SK-N-SH treated with all-trans-retinoic acid at 6 μM for 48 hours (cell line): Measurements from ENCODE around the gene EIF2B5.
"Not testable (repeated sequence)": the region's sequence is repeated elsewhere in the genome, so short reads cannot be mapped to it uniquely, and the experiment has no call there.

Source experiments
- ATAC-seq: fragments of 200-7000 bp; cut with Tn5 transposase; 3 replicates; pipeline ENCODE4 v1.9.1; 2020; ENCODE audit warnings: mild to moderate bottlenecking, moderate library complexity
- BACH2 ChIP-seq: fragments of 250-450 bp; sonication (Bioruptor Pico); IDR thresholded peaks from 2 replicates; pipeline ENCODE4 v1.9.0; 2021; ENCODE audit warnings: mild to moderate bottlenecking, borderline replicate concordance
- CSDC2 ChIP-seq: fragments of 250-450 bp; sonication (Bioruptor Pico); IDR thresholded peaks from 2 replicates; pipeline ENCODE4 v1.5.0; 2020; ENCODE audit warnings: mild to moderate bottlenecking, moderate library complexity
- ESRRG ChIP-seq: fragments of 250-450 bp; sonication (Bioruptor Pico); IDR thresholded peaks from 2 replicates; pipeline ENCODE4 v1.6.1; 2021; ENCODE audit warnings: mild to moderate bottlenecking
- OSR1 ChIP-seq: fragments of 250-450 bp; sonication (Bioruptor Pico); IDR thresholded peaks from 2 replicates; pipeline ENCODE4 v1.8.0; 2022; ENCODE audit warnings: moderate library complexity, mild to moderate bottlenecking, inconsistent platforms
- PPARA ChIP-seq: fragments of 250-450 bp; sonication (Bioruptor Pico); IDR thresholded peaks from 2 replicates; pipeline ENCODE4 v1.5.0; 2020; ENCODE audit warnings: mild to moderate bottlenecking, borderline replicate concordance
- RARB ChIP-seq: fragments of 250-450 bp; sonication (Bioruptor Pico); IDR thresholded peaks from 2 replicates; pipeline ENCODE4 v1.8.0; 2021; ENCODE audit warnings: mild to moderate bottlenecking, moderate library complexity
- TCF4 ChIP-seq: fragments of 250-450 bp; sonication (Bioruptor Pico); IDR thresholded peaks from 2 replicates; pipeline ENCODE4 v1.8.0; 2021; ENCODE audit warnings: mild to moderate bottlenecking, moderate library complexity, borderline replicate concordance
- TOX ChIP-seq: fragments of 250-450 bp; sonication (Bioruptor Pico); IDR thresholded peaks from 2 replicates; pipeline ENCODE4 v1.8.0; 2021; ENCODE audit warnings: mild to moderate bottlenecking, moderate library complexity, borderline replicate concordance
- ZC3H10 ChIP-seq: fragments of 250-450 bp; sonication (Bioruptor Pico); IDR thresholded peaks from 2 replicates; pipeline ENCODE4 v1.5.1; 2021; ENCODE audit warnings: mild to moderate bottlenecking, moderate library complexity
- ZFP30 ChIP-seq: fragments of 450-650 bp; formaldehyde crosslinking; IDR thresholded peaks from 2 replicates; pipeline ENCODE4 v1.5.0; 2022; ENCODE audit warnings: mild to moderate bottlenecking, moderate library complexity
- ZNF565 ChIP-seq: fragments of 450-650 bp; formaldehyde crosslinking; conservative IDR thresholded peaks from 2 replicates; pipeline ENCODE4 v1.5.0; 2020; ENCODE audit warnings: low read depth, mild to moderate bottlenecking, moderate library complexity
- TF ChIP-seq, protein P1 (sequence below): fragments of 250-450 bp; sonication (Bioruptor Pico); IDR thresholded peaks from 2 replicates; pipeline ENCODE4 v1.8.0; 2020; ENCODE audit warnings: mild to moderate bottlenecking, moderate library complexity, borderline replicate concordance
- TF ChIP-seq, protein P2 (sequence below): fragments of 250-450 bp; sonication (Bioruptor Pico); IDR thresholded peaks from 2 replicates; pipeline ENCODE4 v1.5.1; 2020; ENCODE audit warnings: low read depth, mild to moderate bottlenecking, moderate library complexity
- TF ChIP-seq, protein P3 (sequence below): fragments of 250-450 bp; sonication (Bioruptor Pico); IDR thresholded peaks from 2 replicates; pipeline ENCODE4 v1.5.1; 2021; ENCODE audit warnings: mild to moderate bottlenecking, moderate library complexity
- TF ChIP-seq, protein P4 (sequence below): fragments of 250-450 bp; sonication (Bioruptor Pico); IDR thresholded peaks from 2 replicates; pipeline ENCODE4 v1.8.0; 2021; ENCODE audit warnings: low read depth, mild to moderate bottlenecking, moderate library complexity, borderline replicate concordance
- TF ChIP-seq, protein P5 (sequence below): fragments of 250-450 bp; sonication (Bioruptor Pico); IDR thresholded peaks from 2 replicates; pipeline ENCODE4 v1.5.0; 2020; ENCODE audit warnings: mild to moderate bottlenecking, moderate library complexity

Gene EIF2B5

DNA sequence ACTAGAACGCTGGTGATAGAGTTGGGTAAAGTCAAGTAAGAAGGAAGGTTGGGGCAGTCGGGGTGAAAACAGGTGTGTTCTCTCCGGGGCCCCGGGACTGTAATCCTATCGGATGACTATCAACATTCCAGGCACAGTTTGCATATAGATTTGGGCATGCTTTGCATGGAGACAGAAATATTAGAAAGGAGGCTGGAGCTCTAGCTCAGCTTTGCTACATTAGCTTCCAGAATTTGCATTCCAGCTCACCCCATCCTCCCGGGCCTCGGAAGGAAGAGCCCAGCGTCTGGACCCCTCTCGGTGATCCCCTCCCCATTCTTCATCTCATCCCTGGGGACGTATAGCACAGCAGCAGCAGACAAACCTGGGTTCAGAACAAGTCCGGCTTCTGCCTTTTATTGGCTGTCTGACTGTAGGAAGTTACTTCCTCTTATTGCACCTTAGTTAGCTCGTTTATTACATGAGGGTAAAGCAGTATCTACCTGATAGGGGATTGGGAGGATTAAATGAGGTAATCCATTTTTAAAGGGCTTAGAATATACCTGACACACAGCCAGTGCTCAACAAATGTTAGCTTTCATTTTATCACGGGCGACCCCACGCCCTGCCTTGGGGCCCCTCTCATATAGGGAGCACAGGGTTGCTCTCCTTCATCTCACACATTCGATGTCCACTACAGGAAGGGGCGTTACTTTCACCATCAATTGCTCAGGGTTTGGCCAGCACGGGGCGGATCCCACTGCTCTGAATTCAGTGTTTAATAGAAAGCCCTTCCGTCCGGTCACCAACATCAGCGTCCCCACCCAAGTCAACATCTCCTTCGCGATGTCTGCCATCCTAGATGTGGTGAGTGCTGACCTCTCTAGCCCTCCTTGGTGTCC is 35.1 kb upstream of the EIF2B5 start:
- TF ChIP-seq ZNF565 (no peak), ZC3H10 (CRISPR knock-in tag) (no peak), BACH2 (CRISPR knock-in tag) (no peak), TCF4 (CRISPR knock-in tag) (no peak), CSDC2 (CRISPR knock-in tag) (no peak), RARB (CRISPR knock-in tag) (no peak), OSR1 (CRISPR knock-in tag) (no peak), ESRRG (no peak)
- TF ChIP-seq, protein P1, sequence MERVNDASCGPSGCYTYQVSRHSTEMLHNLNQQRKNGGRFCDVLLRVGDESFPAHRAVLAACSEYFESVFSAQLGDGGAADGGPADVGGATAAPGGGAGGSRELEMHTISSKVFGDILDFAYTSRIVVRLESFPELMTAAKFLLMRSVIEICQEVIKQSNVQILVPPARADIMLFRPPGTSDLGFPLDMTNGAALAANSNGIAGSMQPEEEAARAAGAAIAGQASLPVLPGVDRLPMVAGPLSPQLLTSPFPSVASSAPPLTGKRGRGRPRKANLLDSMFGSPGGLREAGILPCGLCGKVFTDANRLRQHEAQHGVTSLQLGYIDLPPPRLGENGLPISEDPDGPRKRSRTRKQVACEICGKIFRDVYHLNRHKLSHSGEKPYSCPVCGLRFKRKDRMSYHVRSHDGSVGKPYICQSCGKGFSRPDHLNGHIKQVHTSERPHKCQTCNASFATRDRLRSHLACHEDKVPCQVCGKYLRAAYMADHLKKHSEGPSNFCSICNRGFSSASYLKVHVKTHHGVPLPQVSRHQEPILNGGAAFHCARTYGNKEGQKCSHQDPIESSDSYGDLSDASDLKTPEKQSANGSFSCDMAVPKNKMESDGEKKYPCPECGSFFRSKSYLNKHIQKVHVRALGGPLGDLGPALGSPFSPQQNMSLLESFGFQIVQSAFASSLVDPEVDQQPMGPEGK (CRISPR knock-in tag): no peak
- TF ChIP-seq, protein P2, sequence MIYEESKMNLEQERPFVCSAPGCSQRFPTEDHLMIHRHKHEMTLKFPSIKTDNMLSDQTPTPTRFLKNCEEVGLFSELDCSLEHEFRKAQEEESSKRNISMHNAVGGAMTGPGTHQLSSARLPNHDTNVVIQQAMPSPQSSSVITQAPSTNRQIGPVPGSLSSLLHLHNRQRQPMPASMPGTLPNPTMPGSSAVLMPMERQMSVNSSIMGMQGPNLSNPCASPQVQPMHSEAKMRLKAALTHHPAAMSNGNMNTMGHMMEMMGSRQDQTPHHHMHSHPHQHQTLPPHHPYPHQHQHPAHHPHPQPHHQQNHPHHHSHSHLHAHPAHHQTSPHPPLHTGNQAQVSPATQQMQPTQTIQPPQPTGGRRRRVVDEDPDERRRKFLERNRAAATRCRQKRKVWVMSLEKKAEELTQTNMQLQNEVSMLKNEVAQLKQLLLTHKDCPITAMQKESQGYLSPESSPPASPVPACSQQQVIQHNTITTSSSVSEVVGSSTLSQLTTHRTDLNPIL (CRISPR knock-in tag): no peak
- TF ChIP-seq, protein P3, sequence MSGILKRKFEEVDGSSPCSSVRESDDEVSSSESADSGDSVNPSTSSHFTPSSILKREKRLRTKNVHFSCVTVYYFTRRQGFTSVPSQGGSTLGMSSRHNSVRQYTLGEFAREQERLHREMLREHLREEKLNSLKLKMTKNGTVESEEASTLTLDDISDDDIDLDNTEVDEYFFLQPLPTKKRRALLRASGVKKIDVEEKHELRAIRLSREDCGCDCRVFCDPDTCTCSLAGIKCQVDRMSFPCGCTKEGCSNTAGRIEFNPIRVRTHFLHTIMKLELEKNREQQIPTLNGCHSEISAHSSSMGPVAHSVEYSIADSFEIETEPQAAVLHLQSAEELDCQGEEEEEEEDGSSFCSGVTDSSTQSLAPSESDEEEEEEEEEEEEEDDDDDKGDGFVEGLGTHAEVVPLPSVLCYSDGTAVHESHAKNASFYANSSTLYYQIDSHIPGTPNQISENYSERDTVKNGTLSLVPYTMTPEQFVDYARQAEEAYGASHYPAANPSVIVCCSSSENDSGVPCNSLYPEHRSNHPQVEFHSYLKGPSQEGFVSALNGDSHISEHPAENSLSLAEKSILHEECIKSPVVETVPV (CRISPR knock-in tag): no peak
- TF ChIP-seq, protein P4, sequence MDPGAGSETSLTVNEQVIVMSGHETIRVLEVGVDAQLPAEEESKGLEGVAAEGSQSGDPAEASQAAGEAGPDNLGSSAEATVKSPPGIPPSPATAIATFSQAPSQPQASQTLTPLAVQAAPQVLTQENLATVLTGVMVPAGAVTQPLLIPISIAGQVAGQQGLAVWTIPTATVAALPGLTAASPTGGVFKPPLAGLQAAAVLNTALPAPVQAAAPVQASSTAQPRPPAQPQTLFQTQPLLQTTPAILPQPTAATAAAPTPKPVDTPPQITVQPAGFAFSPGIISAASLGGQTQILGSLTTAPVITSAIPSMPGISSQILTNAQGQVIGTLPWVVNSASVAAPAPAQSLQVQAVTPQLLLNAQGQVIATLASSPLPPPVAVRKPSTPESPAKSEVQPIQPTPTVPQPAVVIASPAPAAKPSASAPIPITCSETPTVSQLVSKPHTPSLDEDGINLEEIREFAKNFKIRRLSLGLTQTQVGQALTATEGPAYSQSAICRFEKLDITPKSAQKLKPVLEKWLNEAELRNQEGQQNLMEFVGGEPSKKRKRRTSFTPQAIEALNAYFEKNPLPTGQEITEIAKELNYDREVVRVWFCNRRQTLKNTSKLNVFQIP (CRISPR knock-in tag): no peak
- ATAC-seq: no peak

DNA sequence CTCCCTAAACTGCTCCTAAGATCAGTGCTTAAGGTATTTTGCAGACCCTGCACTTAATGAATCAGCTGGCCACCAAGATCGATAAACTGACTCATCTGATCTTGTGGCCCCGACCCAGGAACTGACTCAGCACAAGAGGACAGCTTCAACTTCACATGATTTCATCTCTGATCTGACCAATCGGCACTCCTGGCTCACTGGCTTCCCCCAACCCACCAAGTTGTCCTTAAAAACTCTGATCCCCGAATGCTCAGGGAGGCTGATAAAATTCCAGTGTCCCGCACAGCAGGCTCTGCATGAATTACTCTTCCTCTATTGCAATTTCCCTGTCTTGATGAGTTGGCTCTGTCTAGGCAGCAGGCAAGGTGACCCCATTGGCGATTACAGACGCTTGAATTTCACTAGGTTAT is 24.8 kb upstream of the EIF2B5 start:
- TF ChIP-seq ZFP30 (no peak), TOX (CRISPR knock-in tag) (no peak)
- no peak for ATAC-seq

DNA sequence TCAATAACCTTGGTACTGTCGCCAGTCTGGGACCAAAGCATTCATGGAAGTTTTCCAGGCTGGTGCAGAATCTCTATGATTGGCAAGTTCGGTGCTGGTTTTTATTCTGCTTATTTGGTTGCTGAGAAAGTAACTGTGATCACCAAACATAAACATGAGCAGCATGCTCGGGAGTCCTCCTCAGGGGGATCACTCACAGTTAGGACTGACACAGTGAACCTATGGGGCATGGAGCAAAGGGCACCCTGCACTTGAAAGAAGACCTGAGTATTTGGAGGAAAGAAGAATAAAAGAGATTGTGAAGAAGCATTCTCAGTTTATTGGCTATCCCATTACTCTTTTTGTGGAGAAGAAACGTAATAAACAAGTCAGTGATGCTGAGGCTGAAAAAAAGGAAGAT is 19.1 kb upstream of the EIF2B5 start:
- TF ChIP-seq RARB (CRISPR knock-in tag): no peak
- TF ChIP-seq, all 23 proteins: peak for 0
- no peak for ATAC-seq

DNA sequence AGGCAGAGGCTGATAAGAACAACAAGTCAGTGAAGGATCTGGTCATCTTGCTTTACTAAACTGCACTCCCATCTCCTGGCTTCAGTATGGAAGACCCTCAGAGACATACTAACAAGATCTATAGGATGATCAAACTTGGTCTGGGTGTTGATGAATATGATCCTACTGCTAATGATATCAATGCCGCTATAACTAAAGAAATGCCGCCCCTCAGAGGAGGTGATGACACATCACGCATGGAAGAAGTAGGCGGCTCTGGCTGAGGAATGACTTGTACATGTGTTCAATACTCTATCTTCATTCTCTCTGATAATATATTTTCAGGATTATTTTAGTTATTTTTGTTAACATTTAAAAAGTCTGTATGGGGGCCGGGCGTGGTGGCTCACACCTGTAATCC is 17.5 kb upstream of the EIF2B5 start:
- no peak for ATAC-seq
- no peak for TF ChIP-seq PPARA (CRISPR knock-in tag)
- TF ChIP-seq, protein P5, sequence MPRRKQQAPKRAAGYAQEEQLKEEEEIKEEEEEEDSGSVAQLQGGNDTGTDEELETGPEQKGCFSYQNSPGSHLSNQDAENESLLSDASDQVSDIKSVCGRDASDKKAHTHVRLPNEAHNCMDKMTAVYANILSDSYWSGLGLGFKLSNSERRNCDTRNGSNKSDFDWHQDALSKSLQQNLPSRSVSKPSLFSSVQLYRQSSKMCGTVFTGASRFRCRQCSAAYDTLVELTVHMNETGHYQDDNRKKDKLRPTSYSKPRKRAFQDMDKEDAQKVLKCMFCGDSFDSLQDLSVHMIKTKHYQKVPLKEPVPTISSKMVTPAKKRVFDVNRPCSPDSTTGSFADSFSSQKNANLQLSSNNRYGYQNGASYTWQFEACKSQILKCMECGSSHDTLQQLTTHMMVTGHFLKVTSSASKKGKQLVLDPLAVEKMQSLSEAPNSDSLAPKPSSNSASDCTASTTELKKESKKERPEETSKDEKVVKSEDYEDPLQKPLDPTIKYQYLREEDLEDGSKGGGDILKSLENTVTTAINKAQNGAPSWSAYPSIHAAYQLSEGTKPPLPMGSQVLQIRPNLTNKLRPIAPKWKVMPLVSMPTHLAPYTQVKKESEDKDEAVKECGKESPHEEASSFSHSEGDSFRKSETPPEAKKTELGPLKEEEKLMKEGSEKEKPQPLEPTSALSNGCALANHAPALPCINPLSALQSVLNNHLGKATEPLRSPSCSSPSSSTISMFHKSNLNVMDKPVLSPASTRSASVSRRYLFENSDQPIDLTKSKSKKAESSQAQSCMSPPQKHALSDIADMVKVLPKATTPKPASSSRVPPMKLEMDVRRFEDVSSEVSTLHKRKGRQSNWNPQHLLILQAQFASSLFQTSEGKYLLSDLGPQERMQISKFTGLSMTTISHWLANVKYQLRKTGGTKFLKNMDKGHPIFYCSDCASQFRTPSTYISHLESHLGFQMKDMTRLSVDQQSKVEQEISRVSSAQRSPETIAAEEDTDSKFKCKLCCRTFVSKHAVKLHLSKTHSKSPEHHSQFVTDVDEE (CRISPR knock-in tag): no peak
- no peak for TF ChIP-seq CSDC2 (CRISPR knock-in tag)
- TF ChIP-seq, protein P4 (CRISPR knock-in tag): no peak
- TF ChIP-seq, all 23 proteins: peak for 0

DNA sequence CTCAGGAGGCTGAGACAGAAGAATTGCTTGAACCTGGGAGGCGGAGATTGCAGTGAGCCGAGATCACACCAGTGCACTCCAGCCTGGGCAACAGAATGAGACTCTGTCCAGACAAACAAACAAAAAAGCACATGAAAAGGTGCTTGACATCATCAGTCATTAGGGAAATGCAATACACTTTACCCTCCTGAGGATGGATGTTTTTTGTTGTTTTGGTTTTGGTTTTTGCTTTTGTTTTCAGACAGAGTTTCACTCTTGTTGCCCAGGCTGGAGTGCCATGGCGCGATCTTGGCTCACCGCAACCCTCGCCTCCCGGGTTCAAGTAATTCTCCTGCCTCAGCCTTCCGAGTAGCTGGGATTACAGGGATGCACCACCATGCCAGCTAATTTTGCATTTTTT is 14.1 kb upstream of the EIF2B5 start:
- not testable (repeated sequence) for ATAC-seq
